Measurements from ENCODE around the gene EFHC1.
"Not testable (repeated sequence)": the region's sequence is repeated elsewhere in the genome, so short reads cannot be mapped to it uniquely, and the experiment has no call there.

EFHC1 gene, protein sequence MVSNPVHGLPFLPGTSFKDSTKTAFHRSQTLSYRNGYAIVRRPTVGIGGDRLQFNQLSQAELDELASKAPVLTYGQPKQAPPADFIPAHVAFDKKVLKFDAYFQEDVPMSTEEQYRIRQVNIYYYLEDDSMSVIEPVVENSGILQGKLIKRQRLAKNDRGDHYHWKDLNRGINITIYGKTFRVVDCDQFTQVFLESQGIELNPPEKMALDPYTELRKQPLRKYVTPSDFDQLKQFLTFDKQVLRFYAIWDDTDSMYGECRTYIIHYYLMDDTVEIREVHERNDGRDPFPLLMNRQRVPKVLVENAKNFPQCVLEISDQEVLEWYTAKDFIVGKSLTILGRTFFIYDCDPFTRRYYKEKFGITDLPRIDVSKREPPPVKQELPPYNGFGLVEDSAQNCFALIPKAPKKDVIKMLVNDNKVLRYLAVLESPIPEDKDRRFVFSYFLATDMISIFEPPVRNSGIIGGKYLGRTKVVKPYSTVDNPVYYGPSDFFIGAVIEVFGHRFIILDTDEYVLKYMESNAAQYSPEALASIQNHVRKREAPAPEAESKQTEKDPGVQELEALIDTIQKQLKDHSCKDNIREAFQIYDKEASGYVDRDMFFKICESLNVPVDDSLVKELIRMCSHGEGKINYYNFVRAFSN

DNA sequence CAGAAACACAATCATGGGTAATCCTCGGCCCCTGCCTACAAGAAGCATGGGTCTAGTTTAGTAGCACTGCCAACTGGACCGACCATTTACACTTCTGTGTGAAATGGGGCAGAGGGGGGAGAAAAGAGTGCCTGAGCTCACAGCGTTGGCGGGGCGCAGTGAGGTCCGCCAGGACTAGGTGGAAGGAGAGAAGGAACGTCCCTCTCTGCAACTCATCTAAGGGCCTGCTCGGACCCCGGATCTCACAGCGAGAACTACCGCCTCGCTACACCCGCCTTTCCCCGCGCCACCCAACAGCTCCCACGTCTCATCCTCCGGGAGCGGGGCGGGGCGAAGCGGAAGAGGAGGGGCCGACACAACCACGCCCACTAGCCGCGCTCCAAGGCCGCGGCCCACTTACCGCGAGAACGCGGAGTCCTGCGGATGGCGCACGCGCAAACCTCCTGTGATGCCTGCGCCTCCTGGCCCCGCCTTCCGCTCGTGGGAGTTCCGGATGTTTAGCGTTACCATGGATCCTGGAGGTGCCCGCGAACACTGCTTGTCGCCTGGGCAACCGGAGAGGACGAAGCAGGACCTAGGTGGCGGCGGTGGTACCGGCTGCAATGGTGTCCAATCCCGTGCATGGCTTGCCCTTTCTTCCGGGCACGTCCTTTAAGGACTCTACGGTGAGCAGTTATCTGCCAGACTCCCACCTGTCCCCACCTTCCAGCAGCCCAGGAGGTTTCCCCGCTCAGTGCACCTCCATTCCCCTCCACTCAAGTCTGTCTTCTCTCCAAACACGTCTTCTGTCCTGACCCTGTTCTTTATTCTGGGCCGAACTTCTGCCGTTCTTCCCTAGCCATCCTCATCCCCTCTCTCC lies at the start of gene EFHC1:
Gene EFHC1 (plus strand): TSS at position 534 of the 859 bp plus-strand sequence. CDS start 69 bp downstream, at position 603.
- DNase-seq: peak; percentile 100

DNA sequence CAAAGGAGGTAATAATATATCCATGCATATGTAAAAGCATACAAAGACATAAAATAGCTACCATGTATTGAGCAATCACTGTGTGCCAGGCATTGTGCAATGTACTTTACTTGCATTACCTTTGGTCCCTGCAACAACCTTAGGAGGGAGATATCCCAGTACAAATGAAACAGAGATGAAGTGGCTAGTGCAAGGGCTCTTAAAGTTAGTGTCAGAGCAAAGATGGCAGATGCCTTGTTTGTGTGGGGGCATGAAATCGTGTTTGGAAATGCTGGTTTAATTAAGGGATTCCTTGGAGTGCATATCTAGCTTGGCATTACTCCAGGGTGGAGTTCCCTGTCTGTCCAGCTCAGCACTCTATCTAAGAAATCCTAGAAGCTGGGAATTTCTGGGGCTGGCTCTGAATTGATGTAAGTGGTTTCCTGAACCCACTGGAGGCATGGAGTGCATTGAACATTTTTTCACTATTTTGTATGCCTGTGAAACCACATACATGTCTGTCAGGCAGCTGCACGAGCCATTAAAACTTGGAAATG lies 48.4 kb upstream of the EFHC1 start:
- DNase-seq: no peak

DNA sequence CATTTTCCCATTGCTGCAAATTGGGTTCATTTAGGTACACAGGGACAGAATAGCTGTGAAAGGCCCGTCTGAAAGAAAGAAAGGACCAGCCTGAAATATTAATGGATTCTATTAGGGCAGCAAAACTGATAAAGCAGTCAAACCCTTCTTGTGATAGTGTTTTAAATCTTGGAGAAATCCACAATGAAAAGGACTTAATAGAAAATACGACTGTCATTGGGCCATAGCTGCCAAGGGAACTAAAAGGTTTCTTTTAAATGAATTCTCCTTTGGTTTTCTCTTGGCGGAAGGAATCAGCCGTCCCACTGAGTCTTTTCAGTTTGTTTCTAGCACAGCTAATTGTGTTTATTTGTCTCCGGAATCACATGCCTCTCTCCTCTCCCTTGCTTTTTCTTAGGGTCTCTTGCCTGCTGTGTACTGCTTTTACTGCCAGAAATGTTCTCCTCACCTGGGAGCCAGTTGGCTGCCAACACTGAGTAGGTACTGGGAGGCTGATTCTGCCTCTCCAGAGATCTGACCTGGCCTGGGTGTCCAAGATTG lies 46.9 kb upstream of the EFHC1 start:
- DNase-seq: no peak

DNA sequence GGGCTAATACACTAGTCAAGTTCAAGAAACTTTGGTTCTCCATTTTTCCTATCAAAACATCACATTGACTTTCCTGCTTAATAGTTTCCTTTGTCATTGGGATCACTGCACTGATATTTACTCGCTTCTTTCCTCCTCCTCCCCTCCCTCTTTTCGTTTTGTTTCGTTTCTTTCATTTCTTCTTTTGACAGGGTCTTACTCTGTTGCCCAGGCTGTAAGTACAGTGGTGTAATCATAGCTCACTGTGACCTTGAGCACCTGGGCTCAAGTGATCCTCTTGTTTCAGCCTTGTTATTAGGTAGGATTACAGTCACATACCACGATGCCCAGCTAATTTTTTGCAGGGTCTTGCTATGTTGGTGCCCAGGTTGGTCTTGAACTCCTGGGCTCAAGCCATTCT lies 45.9 kb upstream of the EFHC1 start:
- DNase-seq: no peak

DNA sequence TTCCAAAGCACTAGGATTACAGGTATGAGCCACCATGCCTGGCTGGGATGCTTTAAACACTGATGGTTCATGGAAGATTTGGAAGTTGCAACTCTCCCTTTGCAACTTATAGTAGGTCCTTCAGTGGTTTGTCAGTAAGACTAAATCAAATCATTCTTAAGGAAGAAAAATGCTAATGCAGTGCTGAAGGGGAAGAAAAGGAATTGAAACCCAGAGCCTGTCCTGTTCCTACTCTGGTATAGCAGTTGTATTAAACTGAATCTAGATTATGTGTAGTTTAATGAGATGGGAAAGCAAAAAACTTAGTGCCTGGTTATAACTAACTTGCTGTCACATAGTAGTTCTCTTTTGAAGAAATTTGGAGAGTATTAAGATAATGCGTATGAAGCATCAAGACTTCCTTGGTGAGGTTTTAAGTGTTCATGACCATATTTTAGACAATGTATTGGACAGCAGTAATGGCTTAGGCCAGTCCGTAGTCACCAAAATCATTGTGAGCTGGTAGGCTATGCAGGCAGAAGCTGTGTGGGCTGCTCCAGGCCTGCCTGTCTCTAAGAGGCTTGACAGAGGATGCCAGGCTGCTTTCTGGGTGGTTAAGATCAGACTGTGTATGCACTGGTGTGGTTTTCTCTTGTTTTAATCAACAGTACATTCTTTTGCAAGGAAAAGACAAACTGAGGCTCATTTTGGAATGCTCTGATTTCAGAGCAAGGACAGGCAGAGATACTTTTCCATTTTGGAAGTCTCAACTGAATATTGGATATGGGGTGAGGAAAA lies 44.2 kb upstream of the EFHC1 start:
- no peak for DNase-seq

DNA sequence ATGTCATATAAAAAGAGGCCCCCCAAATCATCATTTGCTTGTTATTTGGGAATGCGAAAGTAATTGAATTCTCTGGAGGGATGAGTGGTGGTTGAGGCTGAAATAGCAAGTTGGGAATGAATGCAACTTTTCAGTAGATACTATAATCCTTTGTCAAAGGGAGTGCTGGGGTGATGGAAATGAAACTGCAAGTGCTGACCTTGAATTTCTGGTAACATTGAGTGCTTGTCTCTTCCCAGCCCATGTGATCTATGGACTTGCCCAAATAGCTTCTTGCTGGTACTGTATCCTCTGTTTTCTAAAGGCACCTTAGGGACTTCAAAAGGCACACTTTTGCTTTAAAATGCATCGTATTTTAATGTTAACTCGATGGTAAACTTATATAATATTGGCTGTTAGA lies 43.4 kb upstream of the EFHC1 start:
- no peak for DNase-seq

DNA sequence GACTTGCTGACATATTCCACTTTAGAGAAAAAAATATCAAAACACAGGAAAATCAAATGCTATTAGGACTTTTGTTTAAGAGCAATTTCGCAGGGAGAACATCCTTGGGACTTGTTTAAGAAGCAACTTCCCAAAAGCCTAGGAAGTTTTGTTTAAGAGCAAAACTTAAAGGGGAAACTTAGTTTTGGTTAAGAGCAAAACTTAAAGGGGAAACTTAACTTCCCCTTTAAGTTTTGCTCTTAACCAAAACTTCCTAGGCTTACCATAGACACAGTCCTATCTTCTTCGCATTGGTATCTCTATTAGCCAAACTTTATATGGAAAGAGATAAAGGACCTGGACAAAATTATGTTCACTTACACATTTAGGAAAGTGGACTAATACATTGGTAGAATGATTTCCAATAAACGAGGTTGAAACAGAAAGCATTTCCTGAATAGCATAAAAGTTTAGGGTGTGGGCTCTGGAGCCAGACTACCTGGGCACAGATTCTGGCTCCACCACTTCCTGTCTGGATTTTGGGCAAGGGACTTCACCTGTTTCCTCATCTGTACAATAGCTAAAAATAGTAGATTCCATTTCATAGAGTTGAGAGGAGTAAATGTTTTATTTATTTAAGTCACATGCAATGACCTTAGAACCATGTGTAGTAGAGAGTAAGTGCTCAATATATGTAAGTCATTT lies 42.5 kb upstream of the EFHC1 start:
- DNase-seq: no peak

DNA sequence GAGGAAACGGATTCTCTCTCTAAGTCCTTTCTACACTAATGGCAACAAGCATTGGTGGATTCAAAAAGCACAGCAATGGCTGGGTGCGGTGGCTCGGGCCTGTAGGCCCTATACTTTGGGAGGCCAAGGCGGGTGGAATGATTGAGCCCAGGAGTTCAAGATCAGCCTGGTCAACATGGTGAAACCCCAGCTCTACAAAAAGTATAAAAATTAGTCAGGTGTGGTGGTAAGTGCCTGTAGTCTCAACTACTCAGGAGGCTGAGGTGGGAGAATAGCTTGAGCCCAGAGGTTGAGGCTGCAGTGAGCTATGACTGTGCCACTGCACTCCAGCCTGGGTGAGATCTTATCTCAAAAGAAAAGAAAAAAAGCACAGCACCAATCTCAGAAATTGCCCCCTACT lies 38.9 kb upstream of the EFHC1 start:
- DNase-seq: no peak

DNA sequence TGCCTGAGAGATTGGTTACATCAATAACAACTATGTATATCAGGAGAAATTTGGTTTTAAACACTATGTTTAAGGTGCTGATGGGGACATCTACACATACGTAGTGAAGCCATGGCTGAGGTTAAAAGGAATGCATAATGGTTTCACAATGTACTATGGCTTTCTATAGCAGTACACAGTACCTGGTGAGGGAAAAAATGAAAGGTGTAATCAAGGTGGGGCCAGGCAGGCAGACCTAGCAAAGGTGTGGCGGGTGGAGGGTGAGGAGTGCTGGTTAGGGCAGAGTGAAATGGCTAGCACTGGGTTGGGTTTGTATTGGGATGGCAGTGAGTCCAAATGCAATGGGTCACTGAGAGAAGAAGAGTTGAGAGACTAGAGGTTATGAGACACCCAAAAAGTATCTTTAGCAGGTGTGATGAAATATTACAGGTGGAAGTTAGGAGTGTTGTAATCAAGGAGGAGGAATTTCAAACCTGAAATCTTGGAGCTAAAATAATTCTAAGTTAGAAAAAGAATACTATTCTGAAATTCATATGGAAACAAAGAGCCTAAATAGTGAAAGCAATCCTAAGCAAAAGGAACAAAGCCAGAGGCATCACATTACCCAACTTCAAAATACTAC lies 35.9 kb upstream of the EFHC1 start:
- no peak for DNase-seq

DNA sequence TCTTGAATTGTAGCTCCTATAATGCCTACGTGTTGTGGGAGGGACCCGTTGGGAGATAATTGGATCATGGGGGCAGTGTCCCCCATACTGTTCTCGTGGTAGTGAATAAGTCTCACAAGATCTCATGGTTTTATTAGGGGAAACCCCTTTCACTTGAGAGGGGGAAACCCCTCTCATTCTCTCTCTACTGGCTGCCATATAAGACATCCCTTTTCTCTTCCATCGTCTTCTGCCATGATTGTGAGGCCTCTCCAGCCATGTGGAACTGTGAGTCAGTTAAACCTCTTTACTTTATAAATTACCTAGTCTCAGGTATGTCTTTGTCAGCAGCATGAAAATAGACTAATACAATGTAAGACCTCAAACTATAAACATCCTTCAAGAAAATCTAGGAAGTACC lies 35.1 kb upstream of the EFHC1 start:
- no peak for DNase-seq

DNA sequence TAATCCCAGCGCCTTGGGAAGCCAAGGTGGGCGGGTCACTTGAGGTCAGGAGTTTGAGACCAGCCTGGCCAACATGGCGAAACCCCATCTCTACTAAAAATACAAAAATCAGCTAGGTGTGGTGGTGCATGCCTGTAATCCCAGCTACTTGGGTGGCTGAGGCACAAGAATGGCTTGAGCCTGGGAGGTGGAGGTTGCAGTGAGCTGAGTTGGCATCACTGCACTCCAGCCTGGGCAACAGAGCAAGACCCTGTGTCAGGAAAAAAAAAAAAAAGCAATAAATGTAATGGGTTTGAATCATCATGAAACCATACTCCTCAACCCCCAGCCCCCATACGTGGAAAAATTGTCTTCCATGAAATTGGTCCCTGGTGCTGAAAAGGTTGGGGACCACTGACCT lies 32.0 kb upstream of the EFHC1 start:
- DNase-seq: not testable (repeated sequence)

DNA sequence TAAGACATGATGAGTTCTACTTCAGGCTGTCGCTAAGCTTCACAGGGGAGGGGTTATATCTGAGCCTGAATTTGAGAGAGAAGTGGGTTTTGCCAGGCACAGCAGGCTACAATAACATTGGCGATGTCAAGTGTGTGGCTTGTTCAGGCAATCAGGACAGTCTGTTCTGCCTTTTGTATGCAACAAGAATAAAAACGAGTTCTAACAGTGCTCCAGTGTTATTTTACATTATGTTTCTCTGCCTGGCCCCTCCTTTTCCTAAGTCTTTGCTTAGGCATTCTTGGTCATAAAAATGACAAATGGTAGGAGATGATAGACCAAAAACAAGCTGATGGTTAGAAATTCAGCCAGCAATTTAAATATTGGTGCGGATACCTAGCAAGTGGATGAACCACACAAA lies 31.4 kb upstream of the EFHC1 start:
- no peak for DNase-seq

DNA sequence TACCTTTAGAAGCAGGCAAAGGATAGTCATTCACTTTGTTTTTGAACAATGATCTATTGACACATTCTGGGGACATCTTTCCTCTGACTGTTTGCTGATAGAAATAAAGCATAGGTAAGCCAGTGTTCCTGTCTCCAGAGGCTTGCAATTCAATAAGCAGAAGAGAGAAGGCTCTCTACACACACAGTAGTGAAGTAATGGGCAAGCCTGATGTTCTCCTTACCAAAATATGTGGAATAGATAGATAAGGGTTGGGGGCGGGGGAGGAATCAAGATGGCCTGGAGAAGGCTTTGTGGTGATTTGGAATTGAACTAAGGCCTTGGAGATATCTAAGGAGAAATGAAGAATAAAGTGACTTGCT lies 30.9 kb upstream of the EFHC1 start:
- peak; percentile 50 for DNase-seq

DNA sequence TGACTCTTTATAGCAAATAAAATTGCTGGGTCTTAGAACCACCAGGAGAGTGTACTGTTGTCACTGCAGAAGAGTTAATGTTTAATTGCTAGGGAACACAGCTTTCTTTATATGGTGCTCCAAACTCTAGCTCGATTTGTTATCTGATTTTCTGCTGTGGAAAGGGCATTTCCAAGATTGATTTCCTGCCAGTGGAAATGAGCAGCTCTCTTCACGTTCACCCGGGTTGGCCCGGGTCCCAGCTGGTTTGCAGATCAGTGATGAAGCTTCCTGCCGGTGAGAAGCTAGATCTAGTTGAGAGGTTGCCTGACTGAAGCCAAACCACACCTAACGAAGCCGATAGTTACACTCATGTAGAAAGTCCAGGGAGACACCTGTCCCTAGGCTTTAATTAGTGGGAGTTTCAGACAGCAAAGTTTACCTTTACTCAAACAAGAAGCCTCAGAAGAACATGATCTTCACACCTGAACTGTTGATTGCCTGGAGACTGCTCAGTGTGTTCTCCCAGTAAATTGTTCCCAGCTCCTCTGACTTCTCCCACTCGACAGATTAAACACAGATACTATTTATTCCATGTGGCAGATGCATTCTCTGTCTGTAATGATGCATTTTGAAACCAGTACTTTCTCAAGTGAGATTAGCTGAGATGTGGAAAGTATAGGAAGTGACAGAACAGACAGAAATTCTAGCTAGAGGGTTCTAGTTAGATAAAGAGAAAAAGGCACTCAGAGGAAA lies 30.3 kb upstream of the EFHC1 start:
- DNase-seq: peak; percentile 78

DNA sequence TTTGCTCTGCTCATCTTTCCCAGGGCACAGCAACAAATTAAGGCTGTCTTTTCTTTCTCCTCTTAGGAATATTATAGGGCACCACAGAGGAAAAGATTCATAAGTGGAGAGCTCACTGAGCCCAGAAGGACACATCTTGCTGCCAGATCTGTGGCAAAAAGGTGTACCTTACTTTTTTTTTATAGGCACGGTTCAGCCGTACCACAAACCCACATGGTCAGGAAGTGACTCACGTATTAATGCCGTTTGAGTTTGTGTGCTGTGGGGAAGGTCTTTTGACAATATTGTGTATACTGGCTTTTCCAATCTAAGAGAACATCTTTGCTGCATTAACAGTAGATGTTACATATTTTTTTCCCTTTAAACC lies 29.8 kb upstream of the EFHC1 start:
- DNase-seq: peak; percentile 88

DNA sequence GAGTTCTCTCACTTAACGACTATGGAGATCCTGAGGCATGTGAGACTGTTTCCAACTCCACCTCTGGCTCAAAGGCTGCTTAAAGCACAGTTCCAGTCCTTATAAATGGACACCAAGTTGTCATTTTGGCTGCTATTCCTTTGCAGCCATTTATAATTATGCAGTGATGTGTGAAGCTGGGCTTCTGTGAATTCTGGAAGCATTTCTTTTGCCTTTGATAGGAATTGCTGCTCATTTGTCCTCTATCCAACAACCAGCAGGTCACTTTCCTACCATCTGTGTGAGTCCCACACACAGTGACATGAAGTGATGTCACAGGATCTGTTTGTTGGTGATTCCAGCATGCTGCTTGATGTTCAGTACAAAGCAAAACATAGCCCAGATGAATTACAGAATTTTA lies 28.5 kb upstream of the EFHC1 start:
- DNase-seq: no peak

DNA sequence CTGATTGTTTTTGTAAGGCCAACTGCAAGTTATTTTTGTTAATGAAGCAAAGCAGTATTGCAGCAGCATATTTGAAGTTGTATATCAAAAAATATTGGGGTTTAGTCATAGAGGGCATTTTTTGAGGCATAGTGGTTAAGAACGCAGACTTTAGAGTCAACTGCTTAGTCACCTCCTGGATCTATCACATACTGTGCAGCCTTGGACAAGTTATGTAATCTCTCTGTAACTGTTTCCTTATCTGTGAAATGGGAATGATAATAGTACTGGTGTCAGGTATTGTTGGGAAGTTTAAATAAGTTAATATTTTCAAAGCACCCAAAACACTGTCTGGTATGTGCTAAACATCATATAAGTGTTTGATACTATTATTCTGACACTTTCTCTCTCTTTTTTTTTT lies 27.2 kb upstream of the EFHC1 start:
- no peak for DNase-seq

DNA sequence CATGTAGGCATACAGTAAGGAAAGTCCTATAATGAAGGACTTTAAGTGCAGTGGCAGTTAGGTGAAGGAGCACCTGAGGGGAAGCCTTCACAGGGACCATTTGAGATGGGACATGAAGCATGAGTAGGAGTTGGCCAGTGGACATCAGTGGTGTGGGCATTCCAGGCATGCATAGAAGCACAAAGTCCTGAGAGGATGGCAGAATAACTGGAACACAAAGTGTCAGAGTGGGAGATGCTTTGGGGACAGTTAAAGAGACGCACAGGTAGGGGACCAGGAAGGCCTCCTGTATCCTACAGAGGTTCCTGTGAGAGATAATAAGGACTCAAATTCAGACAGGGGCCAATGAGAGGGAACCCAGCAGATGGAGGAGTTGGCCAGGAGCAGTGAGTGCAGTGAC lies 26.4 kb upstream of the EFHC1 start:
- no peak for DNase-seq

DNA sequence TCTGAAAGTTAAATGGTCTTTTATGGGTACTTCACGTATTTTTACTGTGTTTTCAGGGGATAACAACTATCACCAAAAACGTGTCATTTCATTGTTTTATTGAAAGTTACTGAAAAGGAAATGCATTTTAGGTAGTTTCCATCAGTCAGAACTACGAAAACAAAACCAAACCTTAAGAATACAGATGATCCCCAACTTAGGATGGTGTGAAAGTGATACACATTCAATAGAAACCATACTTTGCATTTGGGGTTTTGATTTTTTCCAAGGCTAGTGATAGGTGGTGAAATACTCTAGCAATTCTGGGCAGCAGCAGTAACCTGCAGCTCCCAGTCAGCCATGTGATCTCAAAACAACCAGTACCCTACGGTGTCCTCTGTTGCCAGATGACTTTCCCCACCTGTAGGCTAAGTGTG lies 25.9 kb upstream of the EFHC1 start:
- DNase-seq: no peak

DNA sequence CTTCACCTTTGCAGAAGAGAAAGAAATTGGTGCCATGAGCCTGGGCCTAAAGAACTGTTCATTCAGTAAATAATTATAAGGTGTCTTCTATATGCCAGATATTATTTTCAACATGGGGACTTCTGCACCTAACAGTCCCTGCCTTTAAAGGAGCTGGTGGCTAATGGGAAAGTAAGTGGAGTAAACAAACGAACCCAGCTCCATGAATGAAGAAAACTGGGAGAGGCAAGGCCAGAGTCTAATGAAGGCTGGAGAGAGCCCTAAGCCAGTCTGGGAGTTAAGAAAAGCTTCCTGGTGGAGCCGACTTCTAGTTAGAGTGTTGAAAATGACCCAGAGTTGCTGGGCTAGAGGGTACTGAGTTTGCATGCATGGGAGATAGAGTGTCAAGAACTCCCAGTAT lies 24.2 kb upstream of the EFHC1 start:
- no peak for DNase-seq
